Liver (tissue), 9 donors: ENCODE results near the gene CLTC. TPM values are rescaled to one million over a fixed set of nuclear protein-coding genes. Genes with fewer than 3 reads are reported as not detected.

Experiments used
- DNase-seq: peaks from one replicate; pipeline ENCODE4 v3.0.0-alpha.2; 2017; ENCODE audit warnings: low spot score
- H3K27ac ChIP-seq, 2 donors: one replicate each; pipeline ENCODE4 v1.7.0; 2013; ENCODE audit warnings: inconsistent platforms in 2 of 2, low read length in 2 of 2, control low read depth in 1 of 2, low read depth in 1 of 2, mild to moderate bottlenecking in 1 of 2
- H3K27me3 ChIP-seq, 4 donors: one replicate each; pipeline versions ENCODE4 v1.6.1 to v1.7.0; 2013; ENCODE audit warnings: low read length in 3 of 4, inconsistent platforms in 1 of 4, mild to moderate bottlenecking in 1 of 4, moderate library complexity in 1 of 4; ENCODE audit not compliant: control insufficient read depth in 4 of 4, insufficient read depth in 4 of 4
- H3K36me3 ChIP-seq, 4 donors: one replicate each; pipeline versions ENCODE4 v1.6.1 to v1.7.0; 2013; ENCODE audit warnings: low read length in 3 of 4, mild to moderate bottlenecking in 3 of 4, low read depth in 1 of 4, moderate library complexity in 1 of 4; ENCODE audit not compliant: control insufficient read depth in 4 of 4, insufficient read depth in 3 of 4
- H3K4me1 ChIP-seq, 4 donors: one replicate each; pipeline versions ENCODE4 v1.6.1 to v1.7.0; 2013; ENCODE audit warnings: low read length in 3 of 4, mild to moderate bottlenecking in 3 of 4, moderate library complexity in 1 of 4; ENCODE audit not compliant: control insufficient read depth in 4 of 4, insufficient read depth in 4 of 4
- H3K4me3 ChIP-seq, 3 donors: one replicate each; pipeline versions ENCODE4 v1.6.1 to v1.7.0; 2013; ENCODE audit warnings: low read length in 3 of 3, control low read depth in 1 of 3, low read depth in 1 of 3, mild to moderate bottlenecking in 1 of 3
- H3K9ac ChIP-seq, 2 donors: one replicate each; pipeline ENCODE4 v1.7.0; 2013; ENCODE audit warnings: low read length in 2 of 2, mild to moderate bottlenecking in 2 of 2, moderate library complexity in 2 of 2, control low read depth in 1 of 2, low read depth in 1 of 2
- H3K9me3 ChIP-seq, 4 donors: one replicate each; pipeline versions ENCODE4 v1.6.1 to v1.7.0; 2013; ENCODE audit warnings: low read length in 3 of 4; ENCODE audit not compliant: control insufficient read depth in 4 of 4
- CTCF ChIP-seq: fragments of 150-350 bp; IDR thresholded peaks from 2 replicates; pipeline ENCODE4 v1.5.1; 2017; ENCODE audit warnings: improper control_type of control experiment, low read depth, low read length; ENCODE audit not compliant: missing input control
- EGR1 ChIP-seq, 2 donors: IDR thresholded peaks; 2 replicates each; pipeline ENCODE4 v1.6.1; 2016 to 2018; ENCODE audit warnings: antibody characterized with exemption in 2 of 2, low read depth in 2 of 2
- FOXA1 ChIP-seq: IDR thresholded peaks from 2 replicates; pipeline ENCODE4 v1.6.1; 2016; ENCODE audit warnings: antibody characterized with exemption
- FOXA2 ChIP-seq: IDR thresholded peaks from 2 replicates; pipeline ENCODE4 v1.6.1; 2016; ENCODE audit warnings: antibody characterized with exemption
- GABPA ChIP-seq, 2 donors: IDR thresholded peaks in 1 of 2; conservative IDR thresholded peaks in 1 of 2; 2 replicates each; pipeline ENCODE4 v1.6.1; 2016; ENCODE audit warnings: antibody characterized with exemption in 2 of 2, mild to moderate bottlenecking in 1 of 2, moderate library complexity in 1 of 2
- HNF4A ChIP-seq, 2 donors: conservative IDR thresholded peaks; 2 replicates each; pipeline ENCODE4 v1.6.1; 2016; ENCODE audit warnings: antibody characterized with exemption in 2 of 2, mild to moderate bottlenecking in 2 of 2
- HNF4G ChIP-seq: IDR thresholded peaks from 2 replicates; pipeline ENCODE4 v1.6.1; 2016; ENCODE audit warnings: antibody characterized with exemption
- JUND ChIP-seq, 2 donors: IDR thresholded peaks; 2 replicates each; pipeline ENCODE4 v1.6.1; 2016; ENCODE audit warnings: antibody characterized with exemption in 2 of 2
- NR2F2 ChIP-seq: IDR thresholded peaks from 2 replicates; pipeline ENCODE4 v1.6.1; 2016; ENCODE audit warnings: antibody characterized with exemption
- RAD21 ChIP-seq, 2 donors: IDR thresholded peaks; 2 replicates each; pipeline ENCODE4 v1.6.1; 2016; ENCODE audit warnings: antibody characterized with exemption in 2 of 2, mild to moderate bottlenecking in 2 of 2
- REST ChIP-seq: IDR thresholded peaks from 2 replicates; pipeline ENCODE4 v1.6.1; 2016; ENCODE audit warnings: antibody characterized with exemption, mild to moderate bottlenecking
- RXRA ChIP-seq, 2 donors: IDR thresholded peaks; 2 replicates each; pipeline ENCODE4 v1.6.1; 2017 to 2018; ENCODE audit warnings: antibody characterized with exemption in 2 of 2, mild to moderate bottlenecking in 1 of 2
- SP1 ChIP-seq: IDR thresholded peaks from 2 replicates; pipeline ENCODE4 v1.6.1; 2018; ENCODE audit warnings: antibody characterized with exemption, mild to moderate bottlenecking
- TAF1 ChIP-seq: conservative IDR thresholded peaks from 2 replicates; pipeline ENCODE4 v1.6.1; 2016; ENCODE audit warnings: antibody characterized with exemption, mild to moderate bottlenecking
- YY1 ChIP-seq: IDR thresholded peaks from 2 replicates; pipeline ENCODE4 v1.6.1; 2016; ENCODE audit warnings: antibody characterized with exemption, mild to moderate bottlenecking
- ZBTB33 ChIP-seq: IDR thresholded peaks from 2 replicates; pipeline ENCODE4 v1.6.1; 2016; ENCODE audit warnings: antibody characterized with exemption
- WGBS: extraction: QIAGEN DNeasy Blood & Tissue Kit; methylation state at CpG from one replicate; pipeline ENCODE4 v1.1.7; 2013; 5-methylcytosine and 5-hydroxymethylcytosine counted together
- polyA plus RNA-seq, 2 donors: library from polyadenylated mRNA; stranded (reverse) in 1 of 2; unstranded in 1 of 2; fragments of 200-250 nt in 1 of 2; fragments of >200 nt in 1 of 2; fragmentation: Nextera tagmentation in 1 of 2; extraction: Ambion mirVana in 1 of 2; gene quantifications; one replicate each; pipeline versions ENCODE4 v1.2.1 to v1.2.3, GENCODE V29; 2013 to 2015
- total RNA-seq, 2 donors: library from RNA; depleted of rRNA; stranded (reverse); fragments of >200 nt; gene quantifications; one replicate each; pipeline ENCODE4 v1.2.3, GENCODE V29; 2014
- TF ChIP-seq, protein P1 (sequence below): IDR thresholded peaks from 2 replicates; pipeline ENCODE4 v1.6.1; 2016; ENCODE audit warnings: antibody characterized with exemption
- TF ChIP-seq, protein P2 (sequence below): IDR thresholded peaks from 2 replicates; pipeline ENCODE4 v1.6.1; 2016; ENCODE audit warnings: antibody characterized with exemption
- donor health status: healthy.
- donor health status: healthy.
- donor health status: healthy.
- donor health status: healthy.
- donor health status: healthy.

The CLTC gene
- total RNA-seq (100 to 1,000 TPM; 274 to 282 TPM), polyA plus RNA-seq (10 to 100 TPM; 59.9 to 69.7 TPM)

- Histone ChIP-seq H3K4me1 (peaks cover 5 to 46% (median 29%) of the 10 kb centered on the region in 4 donors), H3K27me3 (no peaks in the 10 kb centered on the region), H3K4me3 (peak within 1 kb of the TSS; percentile 91 to 99 (median 95)), H3K9me3 (no peaks in the 10 kb centered on the region), H3K9ac (peak within 1 kb of the TSS; percentile 84 to 97), H3K27ac (peak within 1 kb of the TSS; percentile 96 to 99), H3K36me3 (no peaks in the 10 kb centered on the region)
- DNase-seq, result peak; percentile 92
- TF ChIP-seq JUND (IDR thresholded peaks at IDR 0.05) (peak; percentile 29 to 54), GABPA (IDR thresholded peaks at IDR 0.05 in 1 of 2, conservative IDR thresholded peaks at IDR 0.05 in 1 of 2) (peak; percentile 89 to 96), RAD21 (IDR thresholded peaks at IDR 0.05) (peak in 1 of 2 donors; percentile 30), EGR1 (IDR thresholded peaks at IDR 0.05; ENCODE audit: low read depth in 2 of 2) (peak; percentile 81 to 88), NR2F2 (peak; percentile 15), TAF1 (no peak), CTCF (no peak), ZBTB33 (peak; percentile 80), REST (peak; percentile 74), FOXA1 (no peak), RXRA (IDR thresholded peaks at IDR 0.05) (peak in 1 of 2 donors; percentile 29), YY1 (peak; percentile 95), HNF4A (conservative IDR thresholded peaks at IDR 0.05) (peak in 1 of 2 donors; percentile 32), FOXA2 (no peak), HNF4G (no peak), SP1 (peak; percentile 56)
- TF ChIP-seq, protein P1, sequence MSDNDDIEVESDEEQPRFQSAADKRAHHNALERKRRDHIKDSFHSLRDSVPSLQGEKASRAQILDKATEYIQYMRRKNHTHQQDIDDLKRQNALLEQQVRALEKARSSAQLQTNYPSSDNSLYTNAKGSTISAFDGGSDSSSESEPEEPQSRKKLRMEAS, result peak; percentile 65
- TF ChIP-seq, protein P2, sequence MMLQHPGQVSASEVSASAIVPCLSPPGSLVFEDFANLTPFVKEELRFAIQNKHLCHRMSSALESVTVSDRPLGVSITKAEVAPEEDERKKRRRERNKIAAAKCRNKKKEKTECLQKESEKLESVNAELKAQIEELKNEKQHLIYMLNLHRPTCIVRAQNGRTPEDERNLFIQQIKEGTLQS, result peak; percentile 50
- WGBS, result under 1% methylated on average over 65 of the region's 65 CpGs
Observed at GRCh38 chr17:59619298-59620063, at the start of gene CLTC. TSS of gene CLTC (plus strand) at chr17:59619895. CDS start at chr17:59620132, 237 bp downstream.
